Measurements from ENCODE around the gene DGKI.

DNA sequence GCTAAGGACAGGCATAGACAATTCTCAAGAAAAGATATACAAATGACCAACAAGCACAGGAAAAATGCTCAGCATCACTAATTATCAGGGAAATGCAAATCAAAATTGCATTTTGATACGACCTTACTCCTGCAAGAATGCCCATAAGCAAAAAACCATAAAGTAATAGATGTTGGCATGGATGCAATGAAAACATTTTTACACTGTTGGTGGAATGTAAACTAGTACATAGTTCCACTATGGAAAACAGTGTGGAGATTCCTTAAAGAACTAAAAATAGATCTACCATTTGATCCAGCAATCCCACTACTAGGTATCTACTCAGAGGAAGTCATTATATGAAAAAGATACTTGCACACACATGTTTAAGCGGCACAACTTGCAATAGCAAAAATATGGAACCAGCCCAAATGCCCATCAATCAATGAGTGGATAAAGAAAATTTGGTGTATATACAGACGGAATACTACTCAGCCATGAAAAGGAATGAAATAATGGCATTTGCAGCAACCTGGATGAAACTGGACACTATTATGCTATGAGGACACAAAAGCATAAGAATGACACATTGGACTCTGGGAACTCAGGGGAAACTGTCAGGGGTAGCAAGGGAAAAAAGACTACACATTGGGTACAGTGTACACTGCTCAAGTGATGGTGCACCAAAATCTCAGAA lies 59.3 kb downstream of the DGKI start:
- no peak for TF ChIP-seq POLR2AphosphoS5 (IDR thresholded peaks at IDR 0.05; ENCODE audit: low read depth, low read length)
- TF ChIP-seq, protein P1, sequence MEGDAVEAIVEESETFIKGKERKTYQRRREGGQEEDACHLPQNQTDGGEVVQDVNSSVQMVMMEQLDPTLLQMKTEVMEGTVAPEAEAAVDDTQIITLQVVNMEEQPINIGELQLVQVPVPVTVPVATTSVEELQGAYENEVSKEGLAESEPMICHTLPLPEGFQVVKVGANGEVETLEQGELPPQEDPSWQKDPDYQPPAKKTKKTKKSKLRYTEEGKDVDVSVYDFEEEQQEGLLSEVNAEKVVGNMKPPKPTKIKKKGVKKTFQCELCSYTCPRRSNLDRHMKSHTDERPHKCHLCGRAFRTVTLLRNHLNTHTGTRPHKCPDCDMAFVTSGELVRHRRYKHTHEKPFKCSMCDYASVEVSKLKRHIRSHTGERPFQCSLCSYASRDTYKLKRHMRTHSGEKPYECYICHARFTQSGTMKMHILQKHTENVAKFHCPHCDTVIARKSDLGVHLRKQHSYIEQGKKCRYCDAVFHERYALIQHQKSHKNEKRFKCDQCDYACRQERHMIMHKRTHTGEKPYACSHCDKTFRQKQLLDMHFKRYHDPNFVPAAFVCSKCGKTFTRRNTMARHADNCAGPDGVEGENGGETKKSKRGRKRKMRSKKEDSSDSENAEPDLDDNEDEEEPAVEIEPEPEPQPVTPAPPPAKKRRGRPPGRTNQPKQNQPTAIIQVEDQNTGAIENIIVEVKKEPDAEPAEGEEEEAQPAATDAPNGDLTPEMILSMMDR (IDR thresholded peaks at IDR 0.05): no peak
- TF ChIP-seq, protein P2, sequence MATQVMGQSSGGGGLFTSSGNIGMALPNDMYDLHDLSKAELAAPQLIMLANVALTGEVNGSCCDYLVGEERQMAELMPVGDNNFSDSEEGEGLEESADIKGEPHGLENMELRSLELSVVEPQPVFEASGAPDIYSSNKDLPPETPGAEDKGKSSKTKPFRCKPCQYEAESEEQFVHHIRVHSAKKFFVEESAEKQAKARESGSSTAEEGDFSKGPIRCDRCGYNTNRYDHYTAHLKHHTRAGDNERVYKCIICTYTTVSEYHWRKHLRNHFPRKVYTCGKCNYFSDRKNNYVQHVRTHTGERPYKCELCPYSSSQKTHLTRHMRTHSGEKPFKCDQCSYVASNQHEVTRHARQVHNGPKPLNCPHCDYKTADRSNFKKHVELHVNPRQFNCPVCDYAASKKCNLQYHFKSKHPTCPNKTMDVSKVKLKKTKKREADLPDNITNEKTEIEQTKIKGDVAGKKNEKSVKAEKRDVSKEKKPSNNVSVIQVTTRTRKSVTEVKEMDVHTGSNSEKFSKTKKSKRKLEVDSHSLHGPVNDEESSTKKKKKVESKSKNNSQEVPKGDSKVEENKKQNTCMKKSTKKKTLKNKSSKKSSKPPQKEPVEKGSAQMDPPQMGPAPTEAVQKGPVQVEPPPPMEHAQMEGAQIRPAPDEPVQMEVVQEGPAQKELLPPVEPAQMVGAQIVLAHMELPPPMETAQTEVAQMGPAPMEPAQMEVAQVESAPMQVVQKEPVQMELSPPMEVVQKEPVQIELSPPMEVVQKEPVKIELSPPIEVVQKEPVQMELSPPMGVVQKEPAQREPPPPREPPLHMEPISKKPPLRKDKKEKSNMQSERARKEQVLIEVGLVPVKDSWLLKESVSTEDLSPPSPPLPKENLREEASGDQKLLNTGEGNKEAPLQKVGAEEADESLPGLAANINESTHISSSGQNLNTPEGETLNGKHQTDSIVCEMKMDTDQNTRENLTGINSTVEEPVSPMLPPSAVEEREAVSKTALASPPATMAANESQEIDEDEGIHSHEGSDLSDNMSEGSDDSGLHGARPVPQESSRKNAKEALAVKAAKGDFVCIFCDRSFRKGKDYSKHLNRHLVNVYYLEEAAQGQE (IDR thresholded peaks at IDR 0.05; ENCODE audit: insufficient read depth in 1 of 2, low read depth in 2 of 2, low read length in 1 of 2): no peak
- no peak for TF ChIP-seq SIN3A (IDR thresholded peaks at IDR 0.05; ENCODE audit: borderline replicate concordance, insufficient read depth, low read depth, low read length)
- TF ChIP-seq TCF7L2 (IDR thresholded peaks at IDR 0.05; ENCODE audit: low read depth, low read length): no peak
